IPS-18c (cell line): ENCODE data around the gene SERPINA3.
"Not testable (repeated sequence)": the region's sequence is repeated elsewhere in the genome, so short reads cannot be mapped to it uniquely, and the experiment has no call there.

Source experiments
- H3K4me3 ChIP-seq: 2 replicates; pipeline ENCODE4 v1.7.0; 2013; ENCODE audit warnings: low read depth, mild to moderate bottlenecking, low read length, moderate library complexity; ENCODE audit not compliant: insufficient read depth
- H3K9me3 ChIP-seq: one replicate; pipeline ENCODE4 v1.6.1; 2013; ENCODE audit warnings: mild to moderate bottlenecking, low read length, moderate library complexity; ENCODE audit not compliant: control insufficient read depth, insufficient read depth

SERPINA3 gene

GRCh38 chr14:94637814-94638213, 25.6 kb downstream of the SERPINA3 start:
- not testable (repeated sequence) for H3K4me3 ChIP-seq, H3K9me3 ChIP-seq

GRCh38 chr14:94638339-94638738, 26.1 kb downstream of the SERPINA3 start:
- Histone ChIP-seq H3K9me3 (no peaks in the 10 kb centered on the region), H3K4me3 (no peak overlapping the region)

- Histone ChIP-seq H3K9me3 (no peaks in the 10 kb centered on the region), H3K4me3 (no peak overlapping the region)
Measured at GRCh38 chr14:94638961-94639817, 27.0 kb downstream of the SERPINA3 start.

- Histone ChIP-seq H3K4me3 (no peak overlapping the region), H3K9me3 (no peaks in the 10 kb centered on the region)
Measured at GRCh38 chr14:94640721-94641631, 28.8 kb downstream of the SERPINA3 start.

- no peaks in the 10 kb centered on the region for H3K9me3 ChIP-seq
- H3K4me3 ChIP-seq, result no peak overlapping the region
Measured at GRCh38 chr14:94641632-94641955, 29.4 kb downstream of the SERPINA3 start.

- no peaks in the 10 kb centered on the region for H3K9me3 ChIP-seq
- H3K4me3 ChIP-seq, result no peak overlapping the region
Measured at GRCh38 chr14:94643316-94644101, 31.3 kb downstream of the SERPINA3 start.

GRCh38 chr14:94644102-94644535, 31.9 kb downstream of the SERPINA3 start:
- H3K4me3 ChIP-seq, result no peak overlapping the region
- no peaks in the 10 kb centered on the region for H3K9me3 ChIP-seq

DNA sequence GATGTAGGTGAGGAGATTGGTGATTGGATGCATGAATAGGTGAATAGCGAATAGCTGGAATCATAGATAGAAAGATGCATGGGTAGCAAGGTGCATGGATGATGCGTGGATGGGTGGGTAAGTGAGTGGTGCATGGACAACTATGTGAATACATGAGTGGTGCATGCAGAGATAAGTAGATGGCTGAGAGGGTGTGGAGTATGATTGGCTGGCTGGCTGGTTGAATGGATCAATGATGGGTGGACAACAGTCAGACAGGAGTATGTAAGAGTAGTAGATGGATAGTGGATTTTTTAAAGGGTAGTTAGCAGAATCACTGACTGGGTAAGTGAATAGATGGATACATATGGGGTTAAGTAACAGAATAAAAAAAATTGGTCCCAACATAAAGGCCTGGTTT, 33.9 kb downstream of the SERPINA3 start:
- Histone ChIP-seq H3K4me3 (no peak overlapping the region), H3K9me3 (no peaks in the 10 kb centered on the region)

- no peaks in the 10 kb centered on the region for H3K9me3 ChIP-seq
- no peak overlapping the region for H3K4me3 ChIP-seq
Measured at GRCh38 chr14:94646481-94646880, 34.3 kb downstream of the SERPINA3 start.

DNA sequence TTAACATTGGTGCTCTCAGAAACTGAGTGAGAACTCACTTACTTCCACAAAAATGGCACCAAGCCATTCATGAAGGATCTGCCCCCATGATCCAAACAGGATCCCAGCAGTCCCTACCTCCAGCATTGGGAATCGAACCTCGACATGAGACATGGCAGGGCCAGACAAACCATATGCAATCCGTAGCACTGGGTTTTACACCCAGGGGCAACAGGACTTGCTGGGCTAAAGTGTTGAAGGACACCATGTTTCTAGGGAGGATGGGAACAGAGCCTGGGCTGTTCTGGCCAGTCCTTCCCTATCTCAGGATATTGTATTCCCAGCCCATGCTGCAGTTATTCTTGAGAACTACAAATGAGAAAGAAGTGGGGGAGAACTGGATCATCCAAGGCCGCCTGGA, 36.6 kb downstream of the SERPINA3 start:
- no peak overlapping the region for H3K4me3 ChIP-seq
- no peaks in the 10 kb centered on the region for H3K9me3 ChIP-seq

- no peak overlapping the region for H3K4me3 ChIP-seq
- no peaks in the 10 kb centered on the region for H3K9me3 ChIP-seq
Measured at GRCh38 chr14:94649543-94650443, 37.6 kb downstream of the SERPINA3 start.

- Histone ChIP-seq H3K4me3 (no peak overlapping the region), H3K9me3 (no peaks in the 10 kb centered on the region)
Measured at GRCh38 chr14:94650444-94650775, 38.2 kb downstream of the SERPINA3 start.

GRCh38 chr14:94650806-94651805, 38.9 kb downstream of the SERPINA3 start:
- Histone ChIP-seq H3K4me3 (no peak overlapping the region), H3K9me3 (no peaks in the 10 kb centered on the region)

DNA sequence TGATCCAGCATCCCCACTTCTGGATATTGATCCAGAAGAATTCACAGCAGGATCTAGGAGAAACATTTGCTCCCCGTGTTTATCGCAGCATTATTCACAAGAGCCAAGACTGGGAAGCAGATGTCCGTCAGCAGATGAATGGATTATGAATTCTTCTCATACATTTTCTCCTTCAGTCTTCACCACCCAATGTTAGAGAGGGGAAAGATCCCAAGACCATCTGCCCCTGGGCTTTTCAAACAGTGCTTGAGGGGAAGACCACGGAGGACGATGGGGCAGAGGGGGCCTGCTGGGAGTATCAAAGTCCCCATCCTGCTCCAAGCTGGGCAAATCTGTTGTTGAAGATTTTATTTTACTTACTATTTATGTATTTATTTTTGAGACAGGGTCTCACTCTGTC, 41.1 kb downstream of the SERPINA3 start:
- Histone ChIP-seq H3K4me3 (no peak overlapping the region), H3K9me3 (no peaks in the 10 kb centered on the region)

- Histone ChIP-seq H3K9me3 (no peaks in the 10 kb centered on the region), H3K4me3 (no peak overlapping the region)
Measured at GRCh38 chr14:94654071-94654861, 42.1 kb downstream of the SERPINA3 start.
